Activated T-helper 1 cell treated with anti-CD3 and anti-CD28 coated beads, Interleukin-12 subunit alpha, Interleukin-12 subunit beta, Interleukin-2, Interleukin-4 antibody, amounts not matched to agents 30 ng/mL and 10 ng/mL and 1 ng/mL, durations not matched to agents 14 hours and 24 hours and 36 hours (primary cell): ENCODE data around the gene ARID2. TPM values are rescaled to one million over a fixed set of nuclear protein-coding genes. Genes with fewer than 3 reads are reported as not detected.

Source experiments
- DNase-seq: peaks from one replicate; pipeline ENCODE4 v3.0.0; 2021; ENCODE audit warnings: low spot score
- H3K27ac Mint-ChIP-seq: one replicate; pipeline ENCODE4 v1.8.0; 2021; ENCODE audit warnings: mild to moderate bottlenecking, mixed read lengths
- H3K27me3 Mint-ChIP-seq: one replicate; pipeline ENCODE4 v1.8.0; 2022; ENCODE audit warnings: mild to moderate bottlenecking, moderate library complexity, mixed read lengths; ENCODE audit not compliant: insufficient read depth
- H3K36me3 Mint-ChIP-seq: one replicate; pipeline ENCODE4 v1.8.0; 2021; ENCODE audit warnings: low read depth, mixed read lengths
- H3K4me1 Mint-ChIP-seq: one replicate; pipeline ENCODE4 v1.8.0; 2021; ENCODE audit warnings: low read depth, mixed read lengths
- H3K4me3 Mint-ChIP-seq: one replicate; pipeline ENCODE4 v1.8.0; 2021; ENCODE audit warnings: mild to moderate bottlenecking, moderate library complexity, mixed read lengths
- H3K9me3 Mint-ChIP-seq: one replicate; pipeline ENCODE4 v1.8.0; 2021; ENCODE audit warnings: mixed read lengths
- intact Hi-C: fragments of 100-400 bp; cut with micrococcal nuclease; formaldehyde crosslinking; loops from one replicate; pipeline ENCODE4 v1.15.1; 2024
- total RNA-seq: library from RNA; stranded (reverse); gene quantifications from 2 replicates; pipeline ENCODE4 v1.2.3, GENCODE V29; 2022

ARID2 gene
- total RNA-seq, 1 donor from 2014 or later, result 43.2 TPM

DNA sequence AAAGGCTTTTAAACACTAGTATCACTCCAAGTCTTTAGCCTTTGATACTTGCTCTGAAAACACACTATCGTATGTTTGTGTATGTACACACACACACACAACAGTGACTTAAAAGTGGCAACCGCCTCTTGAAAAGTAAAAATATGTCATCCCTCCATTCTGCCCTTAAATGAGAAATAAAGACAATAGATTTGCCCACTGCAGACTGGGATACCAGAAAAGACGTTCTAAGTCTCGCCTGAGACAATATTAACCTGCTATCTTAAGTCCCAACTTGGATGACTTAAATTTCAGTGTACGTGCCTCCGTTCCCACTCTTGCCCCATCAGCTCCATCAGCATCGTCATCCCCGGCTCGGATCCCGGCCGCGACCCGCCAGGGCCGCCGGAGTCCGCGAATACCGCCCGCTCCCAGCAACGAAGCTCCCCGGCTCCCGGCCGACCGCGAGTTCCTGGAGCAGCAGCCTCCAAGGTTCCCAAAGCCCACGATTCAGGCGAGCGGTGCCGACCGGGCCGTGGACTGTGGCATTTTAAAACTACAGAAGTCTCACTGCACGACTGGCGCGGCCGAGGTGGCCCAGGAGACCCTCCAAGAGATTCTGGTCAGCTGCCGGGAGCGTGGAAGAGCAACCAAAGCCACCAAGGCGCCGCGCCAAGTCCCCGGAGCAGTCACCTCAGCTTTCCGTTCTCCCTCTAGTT is 2.8 kb upstream of the ARID2 start:
- H3K27ac Mint-ChIP-seq, result peak overlapping the region; percentile 100
- H3K27me3 Mint-ChIP-seq, result no peaks in the 10 kb centered on the region
- intact Hi-C loops, result loop anchor here (1.0 to 5.0 kb wide), 7 partner anchors 208 to 1491 kb away; partner anchors contain the start of genes SLC38A1 and SLC38A2
- peaks cover 37% of the 10 kb centered on the region for H3K4me1 Mint-ChIP-seq
- DNase-seq, result no peak
- H3K4me3 Mint-ChIP-seq, result peak overlapping the region; percentile 99
- peaks cover 14% of the 10 kb centered on the region for H3K36me3 Mint-ChIP-seq
- H3K9me3 Mint-ChIP-seq, result no peaks in the 10 kb centered on the region

DNA sequence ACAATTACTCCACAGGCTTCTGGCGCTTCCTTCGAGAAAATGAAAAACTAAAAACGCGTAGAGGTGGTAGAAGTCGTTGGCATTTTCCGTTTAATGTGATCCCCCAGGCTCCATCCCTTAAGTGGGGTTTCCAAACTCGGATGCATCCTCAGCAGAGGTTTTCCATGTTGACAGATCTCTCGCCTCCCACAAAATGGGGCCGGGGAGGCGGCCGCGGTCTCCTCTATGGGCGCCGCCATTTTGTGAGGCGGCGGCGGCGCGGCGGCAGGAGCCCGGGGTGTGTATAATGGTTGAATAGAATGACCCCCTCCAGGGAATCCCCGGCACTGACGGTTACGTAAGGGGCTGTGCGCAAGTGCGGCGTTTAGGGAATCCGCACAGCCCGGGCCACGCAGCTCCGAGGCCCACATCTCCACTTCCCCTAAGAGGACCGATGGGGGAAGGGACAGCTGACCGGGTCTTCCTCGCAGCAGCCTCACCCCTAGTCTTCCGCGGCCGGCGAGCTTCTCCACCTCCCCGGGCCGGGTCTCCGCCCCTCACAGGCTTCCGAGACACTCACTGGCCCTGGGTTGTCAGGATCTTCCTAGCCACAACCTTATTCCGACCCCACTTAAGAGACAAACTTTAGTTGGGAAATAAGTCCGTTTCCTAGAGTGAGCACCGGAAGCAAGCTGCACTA is 2.1 kb upstream of the ARID2 start:
- intact Hi-C loops, result loop anchor here (1.0 to 5.0 kb wide), 7 partner anchors 209 to 1490 kb away; partner anchors contain the start of genes SLC38A1 and SLC38A2

DNA sequence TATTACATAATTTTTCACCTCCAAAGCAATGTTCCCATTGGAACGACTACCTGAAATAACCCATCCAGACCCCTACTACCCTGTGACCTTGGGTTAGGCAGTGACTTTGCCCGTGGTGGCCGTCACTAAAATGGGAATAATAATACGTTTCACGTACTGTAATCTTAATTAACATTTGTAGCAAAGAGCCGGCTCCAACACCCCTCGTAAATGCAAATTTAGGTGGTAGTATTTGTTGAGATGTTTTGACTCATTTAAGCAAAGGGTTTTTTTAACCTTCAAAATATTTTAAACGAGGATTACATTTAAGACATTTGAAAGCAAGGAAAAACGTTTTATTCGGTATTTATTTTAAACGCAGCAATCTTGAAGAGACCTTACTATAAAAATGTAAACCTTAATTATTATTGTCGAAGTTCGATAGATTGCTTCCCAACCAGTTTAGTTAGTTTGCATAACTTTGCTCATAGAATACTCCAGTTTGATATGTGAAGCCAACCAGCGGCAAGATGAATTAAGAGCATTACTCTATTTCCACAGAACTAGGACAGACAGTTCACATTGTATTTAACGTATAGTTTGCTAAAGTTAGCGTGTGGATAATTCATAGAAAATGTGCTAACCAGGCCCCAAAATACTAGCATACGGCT is 1.4 kb upstream of the ARID2 start:
- Mint-ChIP-seq H3K27me3 (no peaks in the 10 kb centered on the region), H3K4me1 (peaks cover 36% of the 10 kb centered on the region), H3K9me3 (no peaks in the 10 kb centered on the region), H3K27ac (peak overlapping the region; percentile 100), H3K4me3 (peak overlapping the region; percentile 99), H3K36me3 (peaks cover 14% of the 10 kb centered on the region)
- intact Hi-C loops, result loop anchor here (1.0 to 5.0 kb wide), 8 partner anchors 210 to 1489 kb away; partner anchors contain the start of genes SCAF11, SLC38A1 and SLC38A2
- no peak for DNase-seq

More for the DNA sequence above, 2.1 kb upstream of the ARID2 start:
- peaks cover 17% of the 10 kb centered on the region for H3K36me3 Mint-ChIP-seq
- H3K27me3 Mint-ChIP-seq, result no peaks in the 10 kb centered on the region
- peaks cover 37% of the 10 kb centered on the region for H3K4me1 Mint-ChIP-seq
- peak overlapping the region; percentile 100 for H3K27ac Mint-ChIP-seq
- peak; percentile 86 for DNase-seq
- H3K4me3 Mint-ChIP-seq, result peak overlapping the region; percentile 99
- H3K9me3 Mint-ChIP-seq, result no peaks in the 10 kb centered on the region

DNA sequence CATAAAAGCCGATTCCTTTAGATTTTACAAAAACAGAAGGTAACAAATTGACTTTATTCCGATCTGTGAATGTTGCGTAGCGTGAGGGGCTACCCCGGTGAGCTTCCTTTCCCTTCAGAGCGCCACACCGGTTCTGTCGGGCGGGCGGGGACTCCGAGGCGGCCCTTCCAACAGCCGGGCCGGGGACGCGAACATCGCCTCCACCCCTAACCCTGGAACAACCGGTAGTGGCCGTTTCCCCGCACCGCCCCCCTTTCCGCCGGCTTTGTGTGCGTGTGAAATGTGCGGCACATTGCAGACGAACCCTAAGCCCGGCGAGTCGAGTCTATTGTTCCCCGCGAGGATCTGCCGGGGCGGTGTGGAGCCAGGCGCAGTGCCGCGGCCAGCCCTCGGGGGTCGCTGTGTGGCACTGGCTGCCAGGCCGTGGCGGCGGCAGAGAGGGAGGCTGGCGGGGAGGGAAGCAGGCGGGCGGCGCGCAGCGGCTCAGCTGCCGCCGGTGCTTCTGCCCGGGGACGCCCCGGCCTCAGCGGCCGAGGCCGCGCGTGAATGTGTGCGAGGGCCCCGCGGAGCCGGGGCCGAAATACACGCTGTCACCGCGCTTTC is 775 bp upstream of the ARID2 start:
- Mint-ChIP-seq H3K4me1 (peaks cover 40% of the 10 kb centered on the region), H3K36me3 (peaks cover 14% of the 10 kb centered on the region), H3K9me3 (no peaks in the 10 kb centered on the region), H3K27ac (peak overlapping the region; percentile 100), H3K27me3 (no peaks in the 10 kb centered on the region), H3K4me3 (peak overlapping the region; percentile 99)
- intact Hi-C loops, result loop anchor here (1.0 to 5.0 kb wide), 5 partner anchors 262 to 1489 kb away; partner anchors contain the start of genes SCAF11 and SLC38A2
- DNase-seq, result peak; percentile 96

DNA sequence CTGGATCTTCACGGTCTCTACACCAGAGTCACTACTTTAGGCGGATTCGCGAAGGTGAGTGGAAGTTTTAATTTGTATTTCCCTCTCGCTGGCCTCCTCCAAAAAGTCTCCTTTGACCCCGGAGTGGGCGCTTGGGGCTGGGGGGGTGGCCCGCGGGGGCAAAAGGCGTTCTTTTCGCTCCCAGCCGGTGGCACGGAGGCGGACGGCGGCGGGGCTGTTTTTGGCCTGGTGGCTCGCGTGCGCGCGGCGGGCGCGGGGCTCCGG is 510 bp downstream of the ARID2 start:
- intact Hi-C loops, result loop anchor here (2.0 kb wide), 1 partner anchor 17 kb away; no protein-coding TSS in a partner anchor
- H3K27me3 Mint-ChIP-seq, result no peaks in the 10 kb centered on the region

DNA sequence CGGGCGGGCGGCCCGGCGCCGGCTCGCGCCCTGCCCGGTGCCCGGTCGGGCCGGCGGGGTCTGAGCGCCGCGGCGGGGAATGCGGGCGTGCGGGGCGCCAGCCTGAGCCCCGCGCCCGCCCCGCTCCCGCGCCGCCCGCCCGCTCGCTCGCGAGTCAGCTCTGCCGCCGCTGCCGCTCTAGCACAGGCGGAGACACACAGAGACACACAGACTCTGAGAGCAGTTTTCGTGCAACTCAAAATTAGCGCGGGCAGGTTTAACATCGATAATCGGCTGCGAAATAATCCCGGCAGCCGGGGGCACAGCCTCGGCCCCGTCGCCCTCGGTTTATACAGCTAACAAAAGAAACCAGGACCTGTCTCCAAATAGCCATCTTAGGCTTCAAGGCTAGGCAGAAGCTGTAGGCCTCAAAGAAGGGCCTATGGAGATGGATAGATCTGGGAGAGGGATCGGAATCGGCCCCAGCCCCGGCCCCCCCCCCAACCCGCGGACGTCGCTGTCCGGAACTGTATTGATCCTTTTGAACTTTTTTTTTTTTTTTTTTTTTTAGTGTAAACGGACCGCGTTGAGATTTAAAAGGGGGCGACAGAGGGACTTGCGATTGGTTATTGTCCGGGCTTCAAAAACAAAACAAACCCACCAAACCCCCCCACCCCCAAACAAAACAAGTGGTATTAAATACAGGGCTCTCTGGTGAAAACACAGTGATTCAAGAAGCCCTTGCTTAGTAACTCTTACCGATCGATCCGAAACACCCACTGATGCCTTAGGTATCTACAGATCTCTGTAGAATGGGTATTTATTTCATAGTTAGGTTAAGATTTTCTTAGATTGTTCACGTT is 1.1 kb downstream of the ARID2 start:
- Mint-ChIP-seq H3K4me3 (peak overlapping the region; percentile 95), H3K27ac (peak overlapping the region; percentile 91), H3K36me3 (peaks cover 26% of the 10 kb centered on the region), H3K4me1 (peaks cover 48% of the 10 kb centered on the region), H3K9me3 (no peaks in the 10 kb centered on the region), H3K27me3 (no peaks in the 10 kb centered on the region)
- peak; percentile 40 for DNase-seq
- intact Hi-C loops, result loop anchor here (1.0 to 2.0 kb wide), 2 partner anchors 10 to 16 kb away; no protein-coding TSS in a partner anchor

More for the DNA sequence above, 510 bp downstream of the ARID2 start:
- Mint-ChIP-seq H3K27ac (peak overlapping the region; percentile 99), H3K4me1 (peaks cover 45% of the 10 kb centered on the region), H3K4me3 (peak overlapping the region; percentile 99), H3K36me3 (peaks cover 20% of the 10 kb centered on the region), H3K9me3 (no peaks in the 10 kb centered on the region)
- peak; percentile 39 for DNase-seq

DNA sequence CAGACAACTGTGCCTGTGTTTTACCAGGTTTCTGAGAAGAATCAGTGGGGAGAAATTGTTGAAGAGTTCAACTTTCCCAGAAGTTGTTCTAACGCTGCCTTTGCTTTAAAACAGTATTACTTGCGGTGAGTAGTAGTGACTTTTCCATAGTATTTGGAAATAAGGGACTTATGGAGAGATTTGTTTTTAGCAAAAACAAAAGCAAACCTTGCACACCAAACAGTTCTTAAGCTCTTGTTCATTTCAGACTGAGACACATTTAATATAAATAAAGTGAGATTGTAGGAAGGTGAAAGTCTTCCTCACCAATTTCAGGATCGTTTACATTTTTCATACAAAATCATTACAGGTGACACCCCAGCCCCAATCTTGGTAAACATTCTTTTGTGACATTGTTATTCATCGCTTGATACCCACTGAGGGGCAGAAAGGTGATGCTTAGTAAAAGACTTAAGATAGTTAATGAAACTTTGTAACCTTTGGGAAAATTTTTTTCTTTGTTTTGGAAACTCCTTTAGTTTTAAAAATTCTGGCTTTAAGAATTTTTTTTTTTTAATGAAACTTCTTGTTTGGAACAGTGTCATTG is 1.8 kb downstream of the ARID2 start:
- no peaks in the 10 kb centered on the region for H3K27me3 Mint-ChIP-seq
- H3K27ac Mint-ChIP-seq, result peak overlapping the region; percentile 91
- intact Hi-C loops, result loop anchor here (1.0 to 2.0 kb wide), 2 partner anchors 9 to 16 kb away; no protein-coding TSS in a partner anchor
- peaks cover 48% of the 10 kb centered on the region for H3K4me1 Mint-ChIP-seq
- H3K9me3 Mint-ChIP-seq, result no peaks in the 10 kb centered on the region
- no peak for DNase-seq
- peaks cover 28% of the 10 kb centered on the region for H3K36me3 Mint-ChIP-seq
- peak overlapping the region; percentile 95 for H3K4me3 Mint-ChIP-seq

DNA sequence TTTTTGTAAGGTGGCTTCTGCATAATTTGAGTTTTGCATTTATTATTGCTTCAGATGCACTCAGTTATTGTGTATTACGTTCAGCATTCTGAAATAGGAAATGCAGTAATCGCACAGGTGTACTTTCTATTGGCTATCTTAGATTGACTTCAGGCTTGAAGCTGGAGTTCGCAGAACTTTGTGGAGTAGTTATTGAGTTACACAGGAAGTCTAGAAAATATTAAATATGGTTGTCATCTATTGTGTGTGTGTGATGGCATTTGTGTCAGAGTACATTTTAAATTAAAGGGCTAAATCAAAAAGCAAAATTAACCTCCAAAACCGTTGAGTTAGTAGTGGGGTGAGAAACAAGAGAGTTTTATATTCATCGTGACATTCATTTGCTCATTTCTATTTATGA is 2.7 kb downstream of the ARID2 start:
- no peaks in the 10 kb centered on the region for H3K27me3 Mint-ChIP-seq
- peaks cover 4% of the 10 kb centered on the region for H3K9me3 Mint-ChIP-seq
- peaks cover 55% of the 10 kb centered on the region for H3K4me1 Mint-ChIP-seq
- peaks cover 36% of the 10 kb centered on the region for H3K36me3 Mint-ChIP-seq
- peak overlapping the region; percentile 93 for H3K27ac Mint-ChIP-seq
- intact Hi-C loops, result no loop called here
- peak overlapping the region; percentile 87 for H3K4me3 Mint-ChIP-seq
- DNase-seq, result no peak

DNA sequence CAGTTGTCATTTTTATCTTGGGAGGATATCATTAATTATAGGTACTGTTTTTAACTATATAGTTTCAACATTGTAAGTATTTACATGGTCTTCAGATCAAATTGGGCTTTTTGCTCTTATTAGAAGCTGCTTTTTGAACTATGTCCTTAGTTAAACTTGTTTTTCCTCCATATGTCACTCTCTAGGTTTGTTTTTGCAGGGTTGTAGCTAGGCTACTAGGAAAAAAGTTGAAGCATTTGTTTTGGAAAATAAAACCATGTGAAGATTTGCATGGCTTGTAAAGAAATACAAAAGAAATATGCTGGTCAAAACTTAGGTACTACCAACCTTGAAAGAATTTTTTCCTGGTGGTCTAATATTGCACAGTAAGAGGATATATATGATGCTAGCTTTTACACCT is 3.4 kb downstream of the ARID2 start:
- peaks cover 41% of the 10 kb centered on the region for H3K36me3 Mint-ChIP-seq
- H3K27me3 Mint-ChIP-seq, result no peaks in the 10 kb centered on the region
- H3K4me3 Mint-ChIP-seq, result peak overlapping the region; percentile 87
- peak overlapping the region; percentile 10 for H3K27ac Mint-ChIP-seq
- peaks cover 6% of the 10 kb centered on the region for H3K9me3 Mint-ChIP-seq
- DNase-seq, result no peak
- intact Hi-C loops, result no loop called here
- H3K4me1 Mint-ChIP-seq, result peaks cover 51% of the 10 kb centered on the region

DNA sequence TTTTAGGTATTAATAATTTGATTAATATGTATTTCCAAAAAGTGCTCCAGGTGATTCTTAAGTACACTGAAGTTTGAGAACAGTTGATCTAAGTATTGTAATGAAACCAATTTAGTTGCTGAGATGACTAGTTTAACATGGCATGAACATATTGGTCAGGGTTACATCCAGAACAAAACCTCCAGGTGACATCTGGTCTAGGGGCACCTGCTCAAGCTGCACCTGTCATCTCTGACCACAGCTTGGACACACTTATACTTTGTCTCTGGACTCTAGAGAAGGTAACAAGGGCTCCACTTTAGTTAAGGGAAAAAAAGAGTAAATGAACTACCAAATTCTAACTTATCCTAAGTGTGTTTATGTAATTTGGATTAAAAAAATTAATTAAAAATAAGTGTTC is 8.1 kb downstream of the ARID2 start:
- intact Hi-C loops, result no loop called here
- Mint-ChIP-seq H3K9me3 (peaks cover 6% of the 10 kb centered on the region), H3K27me3 (no peaks in the 10 kb centered on the region), H3K4me3 (no peak overlapping the region), H3K27ac (no peak overlapping the region), H3K4me1 (peaks cover 49% of the 10 kb centered on the region), H3K36me3 (peaks cover 48% of the 10 kb centered on the region)
- no peak for DNase-seq

DNA sequence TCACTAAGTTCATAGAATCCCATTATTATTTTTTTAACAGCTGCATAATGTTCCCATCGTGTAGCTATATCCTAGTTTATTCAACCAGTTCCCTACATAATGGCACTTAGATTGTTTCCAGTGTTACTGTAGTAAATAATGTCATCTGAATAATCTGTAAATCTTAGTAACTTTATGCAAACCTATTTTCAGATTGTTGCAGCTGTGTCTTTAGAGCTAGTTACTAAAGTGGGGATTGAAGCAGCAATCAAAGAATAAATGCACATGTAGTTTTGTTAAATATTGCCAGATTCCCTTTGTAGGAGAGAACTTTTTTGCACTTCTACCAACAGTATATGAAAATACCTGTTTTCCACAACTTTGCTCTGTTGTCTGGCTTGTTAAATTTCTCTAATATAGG is 13.1 kb downstream of the ARID2 start:
- no peaks in the 10 kb centered on the region for H3K27me3 Mint-ChIP-seq
- intact Hi-C loops, result no loop called here
- no peak overlapping the region for H3K4me3 Mint-ChIP-seq
- H3K36me3 Mint-ChIP-seq, result peaks cover 19% of the 10 kb centered on the region
- no peak for DNase-seq
- H3K27ac Mint-ChIP-seq, result no peak overlapping the region
- H3K9me3 Mint-ChIP-seq, result no peaks in the 10 kb centered on the region
- peaks cover 33% of the 10 kb centered on the region for H3K4me1 Mint-ChIP-seq
